HG03354 (cell line): ENCODE measurements around the gene LENG8.

Experiments used
- ATAC-seq: cut with Tn5 transposase; IDR thresholded peaks from one replicate; pipeline ENCODE4 v1.9.1; 2021; ENCODE audit warnings: mild to moderate bottlenecking; ENCODE audit not compliant: unreplicated experiment, poor library complexity, severe bottlenecking

Gene LENG8

GRCh38 chr19:54421521-54421920 is 27.5 kb upstream of the LENG8 start:
- ATAC-seq = no peak

- no peak for ATAC-seq
Measured at GRCh38 chr19:54422136-54422535, 26.9 kb upstream of the LENG8 start.

- ATAC-seq = no peak
Measured at GRCh38 chr19:54424201-54424600, 24.8 kb upstream of the LENG8 start.

- no peak for ATAC-seq
Measured at GRCh38 chr19:54424660-54425381, 24.2 kb upstream of the LENG8 start.

GRCh38 chr19:54425382-54425723 is 23.6 kb upstream of the LENG8 start:
- no peak for ATAC-seq

DNA sequence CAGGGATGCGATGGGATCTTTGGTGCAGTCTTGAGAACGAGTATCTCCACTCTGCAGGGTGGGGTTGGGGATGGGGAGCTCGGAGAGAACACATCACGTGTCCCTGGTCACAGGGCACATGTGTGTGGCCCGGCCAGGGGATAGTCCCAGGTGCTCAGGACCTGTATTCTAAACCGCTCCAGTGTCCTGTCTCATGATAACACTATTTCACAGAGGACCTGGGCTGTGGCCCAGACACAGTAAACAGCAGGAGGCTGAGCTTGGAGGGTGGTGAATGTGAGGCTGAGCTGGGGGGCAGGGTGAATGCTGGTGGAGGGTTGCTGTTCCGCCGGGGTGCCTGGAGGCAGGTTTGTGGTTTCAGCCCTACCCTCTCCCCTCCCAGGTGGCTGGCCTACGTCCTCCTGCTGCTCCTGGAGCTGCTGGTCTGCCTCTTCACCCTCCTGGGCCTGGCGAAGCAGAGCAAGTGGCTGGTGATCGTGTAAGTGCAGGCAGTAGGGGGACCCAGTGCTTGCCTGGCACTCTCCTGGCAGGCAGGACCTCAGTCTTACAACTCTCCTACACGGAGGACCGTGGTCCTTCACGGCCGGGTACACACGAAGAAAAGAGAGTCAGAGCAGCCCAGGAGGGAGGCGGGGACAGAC is 22.6 kb upstream of the LENG8 start:
- no peak for ATAC-seq

DNA sequence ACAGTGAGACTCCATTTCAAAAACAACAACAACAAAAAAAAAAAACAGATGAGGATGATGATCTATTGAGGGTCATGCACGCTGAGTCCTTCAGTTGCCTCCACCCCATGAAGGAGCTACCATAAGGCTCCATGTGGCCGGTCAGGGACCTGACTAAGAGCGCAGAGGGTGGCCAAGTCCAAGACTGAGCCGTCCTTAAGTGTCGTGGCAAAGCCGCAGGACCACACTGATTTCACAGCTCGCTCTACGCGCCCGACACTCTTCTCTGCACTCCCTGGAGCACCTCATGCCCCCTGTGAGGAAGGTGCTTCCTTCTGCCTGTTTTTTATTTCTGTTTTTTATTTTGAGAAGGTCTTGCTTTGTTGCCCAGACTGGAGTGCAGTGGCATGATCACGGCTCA is 21.4 kb upstream of the LENG8 start:
- no peak for ATAC-seq

DNA sequence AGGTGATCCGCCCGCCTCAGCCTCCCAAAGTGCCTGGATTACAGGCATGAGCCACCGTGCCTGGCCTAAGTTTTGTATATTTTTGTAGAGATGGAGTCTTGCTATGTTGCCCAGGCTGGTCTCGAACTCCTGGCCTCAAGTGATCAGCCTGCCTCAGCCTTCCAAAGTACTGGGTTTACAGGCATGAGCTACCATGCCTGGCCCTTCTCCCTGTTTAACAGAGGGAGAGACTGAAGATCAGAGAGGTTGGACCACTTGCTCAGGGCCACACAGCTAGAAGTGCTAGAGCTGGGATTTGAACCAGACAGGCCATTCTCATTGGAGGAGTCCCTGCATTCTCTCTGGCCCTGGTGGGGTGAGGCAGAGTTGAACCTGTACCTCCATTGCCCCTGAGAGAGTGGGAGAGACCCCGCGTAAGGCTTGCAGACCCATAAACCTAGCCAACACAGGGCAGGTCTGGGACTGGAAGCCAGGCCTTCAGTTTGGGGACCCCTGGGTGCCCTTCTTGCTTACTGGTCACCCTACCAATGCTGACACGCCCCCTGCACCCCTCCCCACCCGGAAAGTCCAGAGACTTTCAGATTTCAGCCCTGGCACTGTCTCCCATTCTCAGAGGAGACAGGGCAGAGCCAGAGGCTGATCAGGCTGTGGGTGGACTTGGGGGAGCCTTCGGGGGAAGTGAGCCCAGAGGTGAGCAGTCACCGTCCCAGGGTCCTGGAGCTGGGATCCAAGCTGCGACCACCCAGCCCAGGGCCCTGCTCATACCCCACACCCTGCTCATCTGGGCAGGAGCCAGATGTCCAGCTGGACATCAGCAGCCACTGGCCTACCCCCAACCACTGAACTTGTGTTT is 20.4 kb upstream of the LENG8 start:
- ATAC-seq = no peak

DNA sequence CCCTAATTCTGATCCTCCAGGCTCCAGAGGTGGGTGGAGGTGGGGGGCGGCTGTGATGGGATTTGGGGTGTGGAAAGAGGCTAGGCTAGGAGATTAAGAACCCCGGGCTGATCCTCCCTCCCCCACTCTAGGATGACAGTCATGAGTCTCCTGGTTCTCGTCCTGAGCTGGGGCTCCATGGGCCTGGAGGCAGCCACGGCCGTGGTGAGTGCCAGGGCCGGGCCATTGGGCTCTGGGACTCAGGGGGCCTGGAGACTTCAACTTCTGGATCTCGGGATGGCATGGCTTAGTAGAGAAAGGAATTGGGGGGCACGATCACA is 19.9 kb upstream of the LENG8 start:
- no peak for ATAC-seq

GRCh38 chr19:54429545-54430227 is 19.3 kb upstream of the LENG8 start:
- no peak for ATAC-seq

DNA sequence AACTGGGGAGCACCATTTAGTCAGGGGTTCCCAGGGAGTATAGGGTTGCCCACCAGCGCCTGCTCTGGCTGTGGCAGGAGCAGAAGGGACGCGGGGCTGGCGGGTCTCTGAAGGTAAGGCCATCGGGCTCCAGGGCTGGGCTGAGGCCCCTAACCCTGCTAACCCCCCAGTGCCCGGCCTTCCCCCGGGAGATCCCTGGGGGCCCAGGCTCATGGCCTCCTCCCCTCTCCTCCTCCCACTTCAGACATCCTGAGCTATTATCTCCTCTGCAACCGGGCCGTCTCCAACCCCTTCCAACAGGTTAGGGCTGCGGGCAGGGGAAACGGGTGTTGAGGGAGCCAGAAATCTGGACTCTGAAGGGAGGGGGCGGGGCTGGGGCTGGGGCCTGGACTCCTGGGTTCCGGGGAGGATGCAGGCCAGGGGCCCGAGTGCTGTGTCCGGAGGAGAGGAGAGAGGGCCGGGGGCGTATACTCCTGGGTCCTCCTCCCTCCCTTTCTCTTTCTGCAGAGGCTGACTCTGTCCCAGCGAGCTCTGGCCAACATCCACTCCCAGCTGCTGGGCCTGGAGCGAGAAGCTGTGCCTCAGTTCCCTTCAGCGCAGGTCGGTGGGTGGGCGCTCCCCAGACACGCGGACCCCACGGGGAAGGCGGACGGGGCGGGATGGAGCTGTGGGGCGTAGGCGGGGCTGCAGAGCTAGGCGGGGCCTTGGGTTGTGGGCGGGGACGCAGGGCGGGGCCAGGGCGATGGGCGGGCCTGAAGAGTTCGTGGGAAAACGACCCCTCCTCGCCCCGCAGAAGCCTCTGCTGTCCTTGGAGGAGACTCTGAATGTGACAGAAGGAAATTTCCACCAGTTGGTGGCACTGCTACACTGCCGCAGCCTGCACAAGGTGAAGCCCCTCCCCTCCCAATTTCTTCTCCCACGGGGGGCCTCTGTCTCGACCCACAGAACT is 18.4 kb upstream of the LENG8 start:
- ATAC-seq = no peak

DNA sequence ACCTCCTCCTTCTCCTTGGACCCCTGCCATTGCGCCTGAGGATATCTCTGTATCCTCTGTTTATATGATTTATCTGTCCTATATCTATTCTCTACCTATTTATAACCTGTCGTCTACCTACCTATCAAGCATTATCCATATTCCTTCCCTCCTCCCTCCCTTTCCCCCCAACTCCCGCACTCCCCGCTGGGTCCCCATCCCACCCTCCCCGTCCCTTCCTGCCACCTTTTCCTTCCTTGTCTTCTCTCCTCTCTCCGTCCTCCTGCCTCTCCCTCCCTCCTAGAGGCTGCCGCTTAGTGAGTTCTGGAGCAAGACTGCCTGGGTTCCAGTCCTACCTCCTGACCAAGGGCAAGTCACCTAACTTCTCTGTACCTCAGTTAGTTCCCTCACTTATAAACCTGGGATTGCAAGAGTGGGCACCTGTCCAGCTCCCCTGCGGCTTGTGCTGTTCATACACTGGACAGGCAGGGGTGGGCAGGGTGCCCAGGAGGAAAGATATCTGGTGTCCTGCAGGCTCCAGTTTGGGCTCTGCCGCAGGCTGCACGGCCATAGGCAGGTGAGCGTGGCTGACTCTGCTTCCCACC is 17.7 kb upstream of the LENG8 start:
- ATAC-seq = no peak

GRCh38 chr19:54432144-54432738 is 16.8 kb upstream of the LENG8 start:
- no peak for ATAC-seq

GRCh38 chr19:54433697-54434096 is 15.3 kb upstream of the LENG8 start:
- ATAC-seq = no peak

DNA sequence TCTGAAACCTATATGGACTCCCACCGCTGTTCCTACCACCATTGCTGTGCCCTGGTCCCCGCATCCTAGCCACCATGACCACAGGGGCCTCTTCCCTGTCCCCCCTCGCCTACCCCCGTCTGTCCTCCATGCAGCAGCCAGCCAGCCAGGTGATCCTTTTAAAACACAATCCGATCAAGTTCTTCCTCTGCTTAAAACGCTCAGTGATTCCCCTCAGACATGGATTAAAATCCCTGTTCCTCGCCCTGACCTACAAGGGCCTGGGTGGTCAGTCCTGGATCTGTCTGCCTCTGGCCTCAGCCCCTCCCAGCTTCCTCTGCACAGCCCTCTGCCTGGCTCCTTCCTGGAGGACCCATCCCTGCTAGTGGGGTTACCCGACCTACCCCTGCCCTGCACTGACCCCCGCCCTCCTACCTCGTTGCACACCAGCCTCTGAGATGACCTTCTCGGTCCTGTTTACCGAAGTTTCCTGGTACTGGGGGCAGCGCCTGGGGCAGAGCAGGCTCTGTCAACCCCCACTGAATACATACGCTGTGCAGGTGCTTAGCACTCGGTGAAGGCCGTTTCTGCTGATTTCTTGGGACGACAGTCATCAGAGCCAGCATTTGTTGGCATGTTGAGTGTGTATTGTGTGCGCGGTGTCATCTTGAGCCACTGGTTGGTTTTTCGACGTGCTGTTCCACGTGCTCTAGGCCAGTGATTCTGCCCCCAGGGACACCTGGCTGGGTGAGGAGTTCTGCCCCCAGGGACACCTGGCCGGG is 14.7 kb upstream of the LENG8 start:
- ATAC-seq = no peak

- no peak for ATAC-seq
Measured at GRCh38 chr19:54434873-54435214, 14.2 kb upstream of the LENG8 start.

DNA sequence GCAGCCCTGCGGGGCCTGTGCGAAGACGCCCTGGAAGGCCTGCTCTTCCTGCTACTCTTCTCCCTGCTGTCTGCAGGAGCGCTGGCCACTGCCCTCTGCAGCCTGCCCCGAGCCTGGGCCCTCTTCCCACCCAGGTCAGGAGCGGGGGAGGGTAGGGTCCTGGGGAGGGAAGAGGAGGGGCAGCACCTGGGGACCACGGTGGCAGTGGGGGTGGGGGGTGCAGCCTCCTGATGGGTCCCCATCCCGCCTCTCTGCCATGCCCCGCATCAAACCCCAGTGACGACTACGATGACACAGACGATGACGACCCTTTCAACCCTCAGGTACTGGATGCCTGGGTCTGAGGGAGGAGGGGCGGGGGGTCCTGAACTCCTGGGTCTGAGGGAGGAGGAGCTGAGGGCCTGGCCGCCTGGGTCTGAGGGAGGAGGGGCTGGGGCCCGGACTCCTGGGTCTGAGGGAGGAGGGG is 13.4 kb upstream of the LENG8 start:
- ATAC-seq = no peak

- no peak for ATAC-seq
Measured at GRCh38 chr19:54436031-54436523, 12.9 kb upstream of the LENG8 start.
